ENCODE data around the gene EPHB2.
"Not testable (repeated sequence)": the region's sequence is repeated elsewhere in the genome, so short reads cannot be mapped to it uniquely, and the experiment has no call there.

Gene EPHB2

DNA sequence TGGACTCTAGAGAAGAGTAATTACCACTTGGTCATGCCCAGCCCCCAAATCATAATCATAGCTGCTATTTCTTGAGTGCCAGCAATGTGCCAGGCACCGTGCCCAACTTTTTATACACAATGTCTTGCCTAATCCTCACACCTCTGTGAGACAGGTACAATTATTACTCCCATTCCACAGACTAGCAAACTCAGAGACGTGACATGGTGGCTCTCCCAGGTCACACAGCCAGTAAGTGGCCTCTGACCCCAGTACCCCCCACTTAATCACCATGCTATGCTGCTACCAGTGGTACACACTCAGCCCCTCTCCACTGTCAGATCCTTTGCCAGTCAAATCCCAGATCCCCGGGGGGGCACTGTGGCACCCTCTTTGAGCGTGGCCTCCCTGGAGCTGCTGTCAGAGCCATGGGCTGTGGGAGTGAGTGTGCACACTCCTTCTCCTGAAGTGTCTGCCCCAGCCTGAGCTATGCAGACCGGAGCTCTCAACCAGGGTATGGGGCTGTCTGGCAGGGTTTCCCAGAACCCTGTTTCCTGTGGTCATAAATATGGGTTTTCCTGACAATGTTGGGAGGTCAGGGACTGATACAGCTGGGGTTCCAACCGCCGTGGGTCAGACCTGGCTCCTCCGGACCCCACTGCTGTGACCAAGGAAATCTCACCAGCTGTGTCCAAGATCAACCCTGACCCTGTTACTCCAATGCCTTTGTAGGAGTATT, 210.3 kb downstream of the EPHB2 start:
- DNase-seq: no peak

DNA sequence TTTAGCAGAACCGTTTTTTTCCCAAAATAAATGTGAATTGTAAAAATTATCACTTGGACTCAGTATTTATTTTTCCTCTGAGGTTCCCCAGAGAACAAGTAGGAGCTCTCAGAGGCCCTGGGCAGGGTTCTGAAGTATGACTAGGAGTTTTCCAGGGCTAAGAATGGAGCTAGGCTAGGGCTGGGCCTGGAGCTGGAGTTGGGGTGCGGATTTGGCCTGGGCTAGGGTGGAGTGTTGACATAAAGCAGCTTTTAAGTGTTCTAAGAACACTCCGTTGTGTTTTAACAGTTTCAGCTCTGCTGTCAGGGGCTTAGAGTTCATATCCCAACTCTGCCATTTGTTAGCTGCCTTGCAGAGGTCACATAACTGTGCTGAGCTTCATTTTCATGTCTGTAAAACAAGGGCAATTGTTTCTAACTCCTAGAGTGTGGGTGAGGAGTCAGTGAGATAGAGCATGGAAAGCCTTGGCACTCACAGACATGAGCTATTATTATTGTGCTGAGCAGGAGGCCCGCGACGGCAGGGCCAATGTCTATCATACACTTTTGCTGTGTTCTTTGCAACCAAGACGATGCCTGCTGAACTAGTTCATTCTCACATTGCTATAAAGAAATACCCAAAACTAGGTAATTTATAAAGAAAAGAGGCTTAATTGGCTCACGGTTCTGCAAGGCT, 210.9 kb downstream of the EPHB2 start:
- DNase-seq: no peak

DNA sequence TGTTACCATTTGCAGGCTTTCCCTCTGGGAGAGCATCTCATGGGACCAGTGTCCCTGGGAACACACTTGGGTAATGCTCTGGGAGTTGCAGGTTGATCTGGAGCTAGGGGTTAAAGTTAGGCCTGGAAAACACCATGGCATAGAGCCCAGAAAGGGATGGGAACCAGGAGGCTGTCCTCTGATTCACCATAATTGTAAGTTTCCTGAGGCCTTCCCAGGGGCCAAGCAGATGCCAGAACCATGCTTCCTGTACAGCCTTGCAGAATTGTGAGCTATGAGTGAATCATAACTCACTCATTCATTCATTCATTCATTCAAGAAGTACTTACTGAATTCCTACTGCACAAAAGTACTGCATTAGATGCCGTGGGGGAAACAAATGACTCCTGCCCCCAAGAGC, 212.0 kb downstream of the EPHB2 start:
- no peak for DNase-seq

DNA sequence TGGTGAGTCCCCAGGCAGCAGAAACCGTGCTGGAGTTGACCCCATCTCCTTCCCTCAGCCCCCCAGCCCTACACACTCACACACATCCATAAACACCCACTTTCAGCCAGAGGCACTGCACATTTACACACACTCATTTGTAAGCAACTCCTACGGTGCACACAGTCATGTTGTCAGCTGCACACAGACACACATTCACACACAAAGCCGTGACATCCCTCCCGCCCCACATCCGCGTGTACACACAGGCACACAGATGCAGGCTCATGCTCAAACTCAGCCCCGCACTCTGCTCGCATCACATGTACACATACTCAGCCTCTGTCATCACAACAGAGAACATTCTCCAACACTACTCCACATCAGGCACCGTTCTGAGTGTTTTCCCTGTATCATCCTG, 214.5 kb downstream of the EPHB2 start:
- DNase-seq: no peak

DNA sequence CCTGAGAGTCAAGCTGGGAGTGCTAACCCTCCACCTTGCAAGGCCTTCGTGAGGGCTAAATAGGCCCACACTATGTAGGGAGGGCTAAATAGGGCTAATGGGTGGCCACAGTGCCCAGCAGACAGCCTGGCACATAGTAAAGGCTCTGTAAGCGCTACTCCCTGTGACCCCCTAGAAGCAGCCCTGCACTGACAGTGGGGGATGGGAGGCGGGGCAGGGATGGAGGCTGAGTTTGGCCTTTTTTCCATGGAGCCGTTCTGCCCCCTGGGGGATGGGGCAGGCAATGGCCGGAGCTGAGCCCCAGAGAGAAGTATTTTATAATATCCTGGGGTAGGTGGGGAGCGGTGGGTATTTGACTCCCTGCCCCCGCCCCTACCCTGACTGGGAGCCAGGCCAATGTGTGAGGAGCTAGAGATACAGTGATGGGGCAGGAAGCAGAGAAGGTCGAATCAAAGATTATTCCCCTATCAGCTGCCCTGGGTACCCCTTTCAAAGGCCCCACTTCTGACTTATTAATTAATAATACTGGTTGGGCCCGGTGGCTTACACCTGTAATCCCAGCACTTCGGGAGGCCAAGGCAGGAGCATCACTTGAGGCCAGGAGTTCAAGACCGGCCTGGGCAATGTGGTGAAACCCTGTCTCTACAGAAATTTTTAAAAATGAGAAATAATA, 219.7 kb downstream of the EPHB2 start:
- peak; percentile 4 for DNase-seq

DNA sequence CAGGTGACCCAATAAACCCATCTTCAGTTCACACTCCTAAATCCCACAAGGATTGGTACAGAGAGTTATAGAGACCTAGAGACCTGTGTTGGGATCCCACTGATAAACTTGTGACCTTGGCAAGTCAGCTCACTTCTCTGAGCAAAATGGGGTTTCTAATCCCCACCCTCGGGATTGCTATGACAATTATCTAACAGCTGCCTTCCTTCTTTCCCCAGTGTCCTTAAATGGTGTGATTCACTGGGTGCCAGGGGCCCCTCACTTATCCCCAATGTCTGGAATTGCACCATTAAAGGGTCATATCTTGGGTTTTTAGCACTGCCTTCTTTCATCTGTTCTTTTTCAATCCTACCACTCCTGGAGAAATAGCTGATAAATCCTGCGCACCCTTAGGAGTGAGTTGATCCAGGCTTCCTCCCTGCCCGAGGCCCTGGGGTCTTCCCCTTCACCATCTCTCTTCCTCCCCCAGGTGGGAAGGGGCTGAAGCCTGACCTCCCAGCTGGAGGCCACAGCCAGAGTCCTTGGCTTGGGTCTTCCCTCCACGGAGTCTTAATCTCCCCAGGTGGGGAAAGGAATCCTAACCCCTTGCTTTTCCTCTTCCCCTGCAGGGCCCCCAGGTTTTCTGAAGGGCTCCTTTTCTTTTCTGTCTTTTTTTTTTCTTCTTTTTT, 222.3 kb downstream of the EPHB2 start:
- DNase-seq: no peak

DNA sequence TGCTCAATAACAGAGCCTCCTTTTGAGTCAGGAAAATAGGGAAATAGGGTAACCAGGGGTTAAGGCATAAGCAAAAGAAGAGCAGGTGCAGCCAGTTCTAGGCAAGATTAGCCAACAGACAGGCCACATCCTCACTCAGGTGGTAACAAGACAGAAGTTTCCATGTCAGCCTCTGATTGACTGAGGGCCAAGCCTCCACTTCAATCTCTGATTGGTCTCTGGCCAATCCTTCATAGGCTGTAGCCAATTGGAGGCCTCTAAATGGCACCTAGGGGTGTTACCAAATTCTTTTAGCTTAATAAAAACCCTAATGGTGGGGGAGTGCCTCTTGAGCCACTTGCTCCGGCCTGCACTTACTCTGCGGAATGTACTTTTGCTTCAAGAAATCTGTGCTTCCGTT, 224.8 kb downstream of the EPHB2 start:
- DNase-seq: no peak

DNA sequence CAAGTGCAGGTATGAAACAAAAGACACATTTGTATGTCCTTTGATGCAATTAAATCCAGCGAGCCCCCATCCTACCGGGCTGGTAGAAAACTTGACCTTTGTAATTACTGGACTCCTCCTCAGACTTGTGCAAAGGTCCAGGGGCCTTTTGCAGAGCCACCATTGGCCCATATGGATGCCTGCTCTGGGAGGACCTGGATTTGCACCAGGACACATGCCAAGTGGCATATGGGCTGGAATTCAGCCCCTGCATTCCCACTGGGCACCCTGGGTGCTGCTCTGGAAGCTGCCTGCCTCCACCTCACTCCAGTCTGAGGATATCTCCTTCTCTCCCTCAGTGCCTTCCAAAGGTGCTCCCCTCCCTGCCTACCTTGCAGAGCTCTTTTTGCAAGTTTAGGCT, 226.0 kb downstream of the EPHB2 start:
- DNase-seq: no peak

DNA sequence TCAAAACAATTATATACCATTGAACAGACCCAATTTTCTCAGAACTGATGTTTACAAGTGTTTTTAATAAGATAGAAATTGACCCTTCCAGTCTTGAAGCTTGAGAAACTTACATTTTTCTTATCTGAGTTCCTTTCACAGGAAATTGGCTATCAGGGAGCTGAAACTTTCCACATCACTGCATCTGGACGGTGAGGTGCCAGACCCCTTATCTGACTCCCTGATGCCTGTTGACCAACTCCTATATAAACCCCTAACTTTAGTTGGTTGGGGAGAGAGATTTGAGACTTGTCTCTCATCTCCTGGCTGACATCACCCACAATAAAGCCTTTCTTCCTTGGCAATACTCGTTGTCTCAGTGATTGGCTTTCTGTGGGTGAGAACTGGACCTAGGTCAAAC, 230.6 kb downstream of the EPHB2 start:
- no peak for DNase-seq

DNA sequence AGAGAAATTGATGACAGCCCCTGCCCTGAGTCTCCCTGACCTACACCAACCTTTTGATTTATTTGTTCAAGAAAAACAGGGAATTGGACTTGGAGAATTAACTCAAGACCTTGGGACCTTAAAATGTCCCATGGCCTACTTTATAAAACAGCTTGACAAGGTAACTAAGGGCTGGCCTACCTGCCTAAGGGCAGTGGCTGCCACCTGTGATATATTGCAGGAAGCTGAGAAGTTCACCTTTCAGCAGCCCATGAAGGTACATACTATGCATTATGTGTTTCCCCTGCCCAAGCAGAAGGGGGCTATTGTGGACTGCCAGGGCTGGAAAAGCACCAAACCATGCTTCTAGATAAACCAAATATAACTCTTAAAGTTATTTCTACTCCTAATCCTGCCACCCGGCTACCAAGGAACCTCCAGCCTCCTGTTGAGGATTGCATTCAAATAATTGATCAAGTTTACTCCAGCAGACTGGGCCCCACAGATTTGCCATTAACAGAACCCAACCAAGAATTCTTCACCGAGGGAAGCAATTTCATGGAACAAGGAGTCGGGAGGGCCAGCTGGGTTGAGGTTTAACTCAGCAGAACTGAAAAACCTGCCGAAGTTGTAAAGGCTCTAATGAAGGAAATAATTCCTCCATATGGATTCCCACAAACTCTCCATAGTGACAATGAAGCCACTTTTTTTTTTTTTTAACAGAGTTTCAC, 233.9 kb downstream of the EPHB2 start:
- no peak for DNase-seq

DNA sequence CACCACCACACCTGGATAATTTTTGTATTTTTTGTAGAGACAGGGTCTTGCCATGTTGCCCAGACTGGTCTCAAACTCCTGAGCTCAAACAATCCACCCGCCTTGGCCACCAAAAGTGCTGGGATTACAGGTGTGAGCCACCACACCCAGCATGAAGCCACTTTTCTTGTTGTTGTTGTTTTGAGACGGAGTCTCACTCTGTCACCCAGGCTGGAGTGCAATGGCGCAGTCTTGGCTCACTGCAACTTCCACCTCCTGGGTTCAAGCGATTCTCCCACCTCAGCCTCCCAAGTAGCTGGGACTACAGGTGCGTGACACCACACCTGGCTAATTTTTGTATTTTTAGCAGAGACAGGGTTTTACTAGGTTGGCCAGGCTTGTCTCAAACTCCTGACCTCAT, 234.5 kb downstream of the EPHB2 start:
- not testable (repeated sequence) for DNase-seq

DNA sequence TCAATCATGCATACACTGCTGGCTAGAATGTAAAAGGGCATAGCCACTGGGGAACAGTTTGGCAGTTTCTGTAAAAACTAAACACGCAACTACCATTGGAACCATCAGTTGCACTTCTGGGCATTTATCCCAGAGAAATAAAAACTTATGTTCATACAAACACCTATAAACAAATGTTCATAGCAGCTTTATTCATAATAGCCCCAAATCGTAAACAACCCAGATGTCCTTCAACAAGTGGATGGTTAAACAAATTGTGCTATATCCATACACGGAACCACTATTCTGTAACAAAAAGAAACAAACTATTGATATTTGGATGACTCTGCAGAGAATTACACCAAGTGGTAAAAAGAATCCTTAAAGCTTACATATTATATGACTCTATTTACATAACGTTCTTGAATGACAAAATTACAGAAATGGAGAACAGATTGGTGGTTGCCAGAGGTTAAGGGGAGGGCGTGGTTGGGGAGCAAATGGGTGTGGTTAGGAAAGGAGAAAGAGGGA, 239.2 kb downstream of the EPHB2 start:
- DNase-seq: no peak

DNA sequence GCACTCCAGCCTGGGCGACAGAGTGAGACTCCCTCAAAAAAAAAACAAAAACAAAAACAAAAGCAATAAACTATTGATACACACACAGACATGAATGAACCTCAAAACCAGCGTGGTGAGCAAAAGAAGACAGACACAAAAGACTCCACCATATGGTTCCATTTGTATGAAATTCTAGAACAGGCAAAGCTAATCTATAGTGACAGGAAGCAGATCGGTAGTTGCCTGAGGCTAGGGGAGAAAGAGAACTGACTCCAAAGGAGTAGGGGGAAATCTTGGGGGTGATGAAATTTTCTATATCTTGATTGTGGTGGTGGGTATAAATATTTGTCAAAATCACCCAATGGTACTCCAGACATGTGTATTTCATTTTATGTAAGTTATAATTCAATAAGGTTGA, 241.2 kb downstream of the EPHB2 start:
- DNase-seq: no peak

DNA sequence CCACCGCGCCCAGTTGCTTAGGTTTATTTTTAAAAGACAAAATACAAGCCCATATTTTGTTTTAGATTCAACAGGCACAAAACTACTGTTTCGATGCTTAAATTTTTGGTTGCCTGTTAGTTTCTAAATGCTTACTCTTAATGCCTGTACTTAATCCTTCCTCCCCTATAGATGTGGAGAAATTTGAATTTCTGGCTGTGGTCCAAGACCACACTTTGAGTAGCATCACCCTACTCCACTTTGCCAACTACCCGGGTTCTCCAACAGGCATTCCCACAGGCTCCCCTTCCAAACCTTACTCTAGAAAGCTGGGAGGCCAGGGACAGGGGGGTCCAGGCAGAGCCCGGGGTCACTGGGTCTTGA, 242.0 kb downstream of the EPHB2 start:
- no peak for DNase-seq

DNA sequence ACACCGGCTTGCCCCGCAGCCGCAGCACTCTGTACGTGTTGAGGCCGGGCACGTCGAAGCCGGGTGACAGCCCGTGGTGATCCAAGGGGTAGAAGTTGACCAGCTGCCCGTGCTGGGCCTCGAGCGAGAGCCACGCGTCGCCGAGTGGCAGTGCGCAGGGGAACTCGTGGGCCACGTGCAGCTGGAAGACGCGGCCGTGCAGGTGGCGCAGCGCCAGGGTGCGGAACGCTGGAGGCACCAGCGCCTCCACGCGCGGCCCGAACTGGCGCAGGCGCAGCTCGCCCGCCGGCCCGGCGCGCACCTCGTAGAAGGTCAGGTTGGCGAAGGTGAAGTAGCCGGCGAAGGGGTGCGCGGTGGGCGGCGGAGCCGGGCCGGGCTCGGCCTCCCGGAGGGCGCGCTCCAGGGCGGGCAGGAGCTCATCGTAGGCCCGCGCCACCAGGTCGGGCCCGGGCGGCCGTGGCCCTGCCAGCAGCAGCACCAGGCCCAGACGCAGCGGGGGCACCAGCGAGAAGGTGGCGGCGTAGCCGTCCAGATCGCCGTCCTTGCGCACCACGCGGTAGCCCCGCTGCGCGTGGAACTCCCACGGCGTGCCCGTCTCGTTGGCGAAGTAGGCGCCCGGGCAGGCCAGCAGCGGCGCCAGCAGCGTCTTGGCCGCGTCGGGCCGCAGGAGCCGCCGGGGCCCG, 242.6 kb downstream of the EPHB2 start:
- DNase-seq: no peak

DNA sequence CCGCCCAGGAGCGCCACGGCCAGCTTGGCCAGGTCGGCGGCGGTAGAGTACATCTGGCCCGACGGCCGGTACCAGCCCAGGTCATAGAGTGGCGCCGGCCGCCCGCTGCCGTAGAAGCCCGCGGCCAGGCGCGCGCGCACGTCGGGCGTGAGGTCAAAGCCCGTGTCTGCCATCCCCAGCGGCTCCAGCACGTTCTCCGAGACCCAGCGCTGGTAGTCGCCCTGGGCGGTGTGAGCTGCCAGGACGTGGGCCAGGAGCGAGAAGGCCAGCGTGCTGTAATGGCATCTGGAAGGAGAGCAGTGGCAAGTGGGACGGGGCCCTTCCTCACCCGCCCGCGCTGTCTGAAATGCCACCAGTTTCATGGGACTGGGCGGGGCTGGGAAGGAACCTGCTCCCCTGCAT, 243.1 kb downstream of the EPHB2 start:
- no peak for DNase-seq

DNA sequence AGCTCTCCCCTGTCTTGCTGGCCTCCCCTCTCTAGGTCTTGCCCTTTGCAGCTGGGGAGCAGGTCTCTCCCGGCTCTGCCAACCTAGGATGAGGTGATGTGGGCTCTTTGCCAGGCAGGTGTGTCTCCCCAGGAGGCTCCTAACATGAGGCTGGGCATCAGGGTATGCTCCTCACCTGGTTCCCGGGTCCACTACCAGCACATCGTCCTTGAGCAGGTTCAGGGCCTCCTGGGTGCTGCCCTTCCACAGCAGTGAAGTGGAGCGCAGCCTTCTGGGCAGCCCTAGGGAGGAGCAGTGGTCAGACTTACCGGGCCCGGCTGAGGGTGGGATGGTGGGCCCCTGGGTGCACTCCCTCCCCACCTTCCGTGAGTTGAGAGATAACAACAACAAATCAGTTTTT, 244.5 kb downstream of the EPHB2 start:
- DNase-seq: no peak

DNA sequence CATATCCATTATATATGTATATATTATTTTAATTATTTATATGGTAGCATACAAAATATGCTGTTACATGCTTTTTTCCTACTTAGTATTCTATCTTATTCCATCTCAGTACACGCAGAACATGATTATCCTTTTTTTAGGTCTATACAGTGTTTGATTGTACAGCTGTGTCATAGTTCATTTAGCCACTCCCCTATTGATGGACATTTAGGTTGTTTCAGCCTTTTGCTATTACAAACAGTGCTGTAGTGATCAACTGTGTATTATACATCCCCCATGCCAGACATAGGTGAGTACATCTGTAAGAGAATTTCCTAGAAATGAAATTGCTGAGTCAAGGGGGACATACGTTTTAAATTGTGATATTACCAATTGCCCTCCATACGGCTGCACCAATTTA, 246.4 kb downstream of the EPHB2 start:
- no peak for DNase-seq

DNA sequence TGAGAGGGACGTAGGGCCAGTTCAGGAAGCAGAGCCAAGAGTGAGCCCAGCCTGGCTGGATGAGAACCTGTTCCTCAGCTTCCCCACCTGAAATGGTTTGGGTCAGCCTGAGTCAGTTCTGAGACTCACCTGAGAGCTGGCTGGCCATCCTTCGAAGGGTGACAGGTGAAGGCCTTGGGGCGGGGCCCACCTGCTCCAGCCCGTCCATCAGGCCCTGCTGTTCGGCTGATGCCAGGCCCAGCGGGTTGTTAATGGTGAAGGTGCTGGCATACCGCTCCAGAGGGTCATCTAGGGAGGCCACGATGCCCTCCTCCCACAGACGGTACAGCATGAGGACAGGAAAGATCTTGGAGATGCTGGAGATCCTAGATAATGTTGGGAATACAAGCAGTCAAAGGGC, 247.9 kb downstream of the EPHB2 start:
- no peak for DNase-seq

DNA sequence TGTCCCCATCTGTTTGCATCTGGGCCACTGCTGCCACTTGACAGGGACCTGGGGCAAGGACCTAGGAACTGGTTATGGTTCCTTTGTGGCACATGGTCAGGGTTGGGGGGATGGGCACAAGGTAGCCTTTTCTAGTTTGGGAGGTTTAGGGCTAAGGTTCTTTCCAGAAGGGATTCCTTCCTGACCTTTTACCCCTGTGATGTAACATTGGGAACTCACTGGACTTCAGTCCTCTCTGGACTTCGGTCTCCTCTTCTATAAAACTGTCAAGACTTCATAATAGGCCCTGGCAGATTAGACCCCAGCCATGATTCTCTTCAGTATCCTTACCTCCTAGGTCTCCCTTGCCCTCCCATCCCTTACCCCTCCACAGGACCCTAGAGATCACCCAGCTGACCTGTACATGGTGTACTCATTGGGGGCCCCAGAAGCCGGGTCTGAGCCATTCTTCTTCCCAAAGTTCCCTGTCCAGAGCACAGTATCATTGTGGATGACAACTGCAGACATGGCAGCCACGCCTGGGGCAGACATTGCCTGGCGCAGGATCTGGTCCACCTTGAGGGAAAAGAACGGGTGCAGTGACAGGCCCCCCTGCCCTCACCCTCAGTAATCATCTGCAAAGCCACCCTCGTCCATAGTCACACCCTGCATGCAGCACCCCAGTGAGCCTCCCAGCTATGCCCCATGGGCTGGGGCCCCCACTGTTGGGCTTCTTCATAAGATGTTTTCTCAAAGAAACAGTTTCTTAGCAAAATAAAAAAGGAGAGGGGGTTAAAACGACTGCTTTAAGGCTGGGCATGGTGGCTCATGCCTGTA, 249.1 kb downstream of the EPHB2 start:
- no peak for DNase-seq

DNA sequence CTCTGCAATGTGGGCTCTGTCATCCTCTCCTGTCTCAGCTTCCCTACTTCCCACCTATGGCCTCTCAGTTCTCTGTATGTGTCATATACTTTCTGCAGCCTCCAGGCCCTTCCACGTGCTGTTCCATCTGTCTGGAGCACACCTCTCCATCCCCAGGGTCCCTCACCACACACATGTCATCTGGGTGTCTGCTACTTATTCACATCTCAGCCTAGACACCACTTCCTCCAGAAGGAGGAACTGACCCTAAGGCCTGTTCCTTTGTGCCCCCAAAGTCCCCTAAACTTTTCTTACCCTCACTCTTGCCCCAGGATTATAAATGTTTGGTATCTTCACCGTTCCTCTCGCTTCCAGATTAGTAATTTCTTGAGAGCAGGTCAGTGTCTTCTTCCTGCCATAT, 251.9 kb downstream of the EPHB2 start:
- no peak for DNase-seq

All from CD4-positive, alpha-beta T cell treated with Interleukin-12 subunit alpha and Interleukin-12 subunit beta, for 1 hour (primary cell).